Psoas muscle (tissue), 8 donors: ENCODE results near the gene FLII. TPM values are rescaled to one million over a fixed set of nuclear protein-coding genes. Genes with fewer than 3 reads are reported as not detected.

Experiments
- ATAC-seq, 4 donors: fragments of 200-7000 bp; cut with Tn5 transposase; one replicate each; pipeline ENCODE4 v1.9.1; 2020; ENCODE audit warnings: moderate library complexity in 3 of 4, mild to moderate bottlenecking in 2 of 4
- DNase-seq, 2 donors: peaks; one replicate each; pipeline ENCODE4 v3.0.0-alpha.2; 2020
- H3K27ac ChIP-seq: fragments of 200-600 bp; one replicate; pipeline ENCODE4 v1.8.0; 2022
- H3K27me3 ChIP-seq, 3 donors: fragments of 200-600 bp in 1 of 3; one replicate each; pipeline versions ENCODE4 v1.6.1 to v1.8.0; 2013 to 2022; ENCODE audit warnings: low read length in 2 of 3, mild to moderate bottlenecking in 2 of 3, moderate library complexity in 1 of 3; ENCODE audit not compliant: insufficient read depth in 3 of 3
- H3K36me3 ChIP-seq, 2 donors: fragments of 200-600 bp in 1 of 2; one replicate each; pipeline versions ENCODE4 v1.6.1 to v1.8.0; 2013 to 2022; ENCODE audit warnings: low read depth in 1 of 2, mild to moderate bottlenecking in 1 of 2, moderate library complexity in 1 of 2; ENCODE audit not compliant: insufficient read depth in 1 of 2
- H3K4me1 ChIP-seq: fragments of 200-600 bp; one replicate; pipeline ENCODE4 v1.8.0; 2022
- H3K4me3 ChIP-seq: fragments of 200-600 bp; one replicate; pipeline ENCODE4 v1.8.0; 2022; ENCODE audit warnings: mild to moderate bottlenecking
- H3K9me3 ChIP-seq: fragments of 200-600 bp; one replicate; pipeline ENCODE4 v1.8.0; 2022
- CTCF ChIP-seq: fragments of 200-600 bp; IDR thresholded peaks from one replicate; pipeline ENCODE4 v1.8.0; 2022; ENCODE audit warnings: antibody characterized with exemption
- WGBS, 3 donors: extraction: QIAGEN DNeasy Blood & Tissue Kit; methylation state at CpG; one replicate each; pipeline versions ENCODE4 v1.1.6 to v1.1.7; 2013; 5-methylcytosine and 5-hydroxymethylcytosine counted together
- intact Hi-C, 2 donors: fragments of 100-400 bp; cut with DNase I; formaldehyde crosslinking; loops; one replicate each; pipeline versions ENCODE4 v1.11.0 to v1.14.2; 2022
- polyA plus RNA-seq, 3 donors: library from polyadenylated mRNA; stranded (reverse); fragments of 200-250 nt; gene quantifications; one replicate each; pipeline ENCODE4 v1.2.3, GENCODE V29; 2013
- total RNA-seq, 4 donors: library from RNA; stranded (reverse); fragmentation: NEBNext Ultra II Directional in 2 of 4; extraction: Animal tissue kit (Norgen Biotek cat#: 25700) in 2 of 4; gene quantifications; one replicate each; pipeline versions ENCODE4 v1.2.1 to v1.2.4, GENCODE V29; 2021 to 2023
- donor health status: healthy with polysubstance abuse.
- donor health status: DM: no; HTN: no; CAD: no; lungs with moderate emphysema.
- donor health status: Bipolar disorder and iron deficiency.
- donor health status: healthy.
- donor health status: DM: yes; HTN: yes; CAD: no.
- donor health status: DM: no; HTN: no; CAD: no.
- donor health status: DM: no; HTN: no; CAD: no.
- donor health status: DM: yes; HTN: yes; CAD: no.

FLII gene
- total and polyA plus RNA-seq, 7 donors = 379 to 816 (median 517) TPM

DNA sequence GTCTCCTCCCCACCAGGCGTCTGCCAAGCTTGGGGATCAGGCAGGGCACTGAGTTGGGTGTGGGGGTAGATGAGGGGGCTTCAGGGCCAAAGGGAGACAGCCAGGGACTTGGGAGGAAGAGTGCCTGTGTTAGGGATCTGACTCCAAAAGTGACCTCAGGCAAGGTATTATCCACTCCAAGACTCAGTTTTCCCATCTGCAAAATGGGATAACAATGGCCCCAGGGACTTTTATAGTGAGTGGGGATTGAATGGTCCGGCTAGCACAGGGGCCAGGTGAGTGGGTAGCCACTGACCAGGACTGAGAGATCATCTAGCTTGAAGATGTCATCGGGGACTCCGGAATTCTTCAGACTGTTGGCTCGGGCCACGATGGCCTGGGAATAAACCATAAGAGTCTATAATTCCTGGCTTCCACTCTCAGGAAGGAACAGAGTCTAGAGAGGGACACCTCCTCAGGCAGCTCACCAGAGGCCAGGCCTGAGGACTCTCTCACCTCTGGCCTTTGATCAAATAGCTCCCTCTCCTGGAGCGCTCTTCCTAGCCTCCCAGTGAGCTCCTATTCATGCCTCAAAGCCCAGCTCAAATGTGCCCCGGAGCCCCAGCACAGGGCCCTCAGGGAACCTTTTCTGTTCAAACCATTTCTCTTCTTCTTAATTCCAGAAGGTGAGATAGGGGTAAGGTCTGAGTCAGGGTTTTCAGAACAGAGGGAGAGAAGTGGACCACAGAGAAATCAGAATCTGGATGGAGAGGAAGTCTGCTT is 3.5 kb downstream of the FLII start:
- no peak for DNase-seq
- no peaks in the 10 kb centered on the region for H3K9me3 ChIP-seq
- H3K27me3 ChIP-seq = no peaks in the 10 kb centered on the region
- intact Hi-C loops = loop anchor here in 1 of 2 donors (5.0 kb wide), 1 partner anchor 62 kb away; the partner anchor contains the start of gene SMCR8
- peaks cover 34% of the 10 kb centered on the region for H3K4me1 ChIP-seq
- no peak for ATAC-seq
- H3K4me3 ChIP-seq = no peak overlapping the region
- H3K27ac ChIP-seq = peak overlapping the region; percentile 100
- WGBS, 3 donors = 86 to 91% (median 87%) methylated on average over 8 of the region's 8 CpGs
- H3K36me3 ChIP-seq = peaks cover 4 to 69% of the 10 kb centered on the region in 2 donors
- TF ChIP-seq CTCF = no peak

- ATAC-seq (no peak), DNase-seq (peak in 1 of 2 donors; percentile 40)
- H3K9me3 ChIP-seq = no peaks in the 10 kb centered on the region
- H3K4me1 ChIP-seq = peaks cover 26% of the 10 kb centered on the region
- H3K27me3 ChIP-seq = no peaks in the 10 kb centered on the region
- WGBS, 3 donors = 78 to 84% (median 83%) methylated on average over 22 to 27 of the region's 27 CpGs
- no peak overlapping the region for H3K27ac ChIP-seq
- H3K36me3 ChIP-seq = peaks cover 6 to 78% of the 10 kb centered on the region in 2 donors
- TF ChIP-seq CTCF = no peak
- no peak overlapping the region for H3K4me3 ChIP-seq
- intact Hi-C loops = no loop called here
Observed at GRCh38 chr17:18253947-18254821, 4.4 kb downstream of the FLII start.

DNA sequence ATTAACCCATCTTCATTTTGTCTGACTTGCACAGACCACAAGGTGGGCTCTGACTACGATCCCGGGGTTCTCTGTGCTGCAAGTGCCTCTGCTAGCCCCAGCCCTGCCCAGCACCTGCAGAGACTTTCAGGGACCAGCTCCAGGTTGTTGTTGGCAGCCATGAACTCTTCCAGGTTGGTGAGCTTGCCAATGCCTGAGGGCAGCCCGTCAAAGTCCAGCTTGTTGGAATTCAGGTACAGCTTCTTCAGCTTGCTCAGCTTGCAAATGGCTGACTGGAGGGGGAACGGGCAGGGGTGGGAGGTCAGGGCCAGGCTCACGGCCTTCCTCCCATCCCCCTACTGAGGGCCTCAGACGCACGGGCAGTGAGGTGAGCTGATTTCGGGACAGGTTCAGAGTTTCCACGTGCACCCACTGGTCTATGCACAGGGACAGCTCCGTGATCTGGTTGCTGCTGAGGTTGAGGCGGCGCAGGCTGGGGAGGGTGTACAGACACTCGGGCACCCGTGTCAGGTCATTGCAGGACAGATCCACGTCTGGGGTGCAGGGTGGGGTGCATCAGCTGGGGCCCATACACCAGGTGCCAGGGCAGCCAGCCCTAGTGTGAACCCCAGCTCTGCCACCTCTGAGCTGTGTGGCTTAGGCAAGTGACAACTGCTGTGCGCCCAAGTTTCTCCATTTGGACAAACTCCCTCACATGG is 5.2 kb downstream of the FLII start:
- DNase-seq = no peak
- Histone ChIP-seq H3K36me3 (peaks cover 10 to 86% of the 10 kb centered on the region in 2 donors), H3K4me3 (no peak overlapping the region), H3K27ac (no peak overlapping the region), H3K27me3 (no peaks in the 10 kb centered on the region), H3K9me3 (no peaks in the 10 kb centered on the region), H3K4me1 (peaks cover 23% of the 10 kb centered on the region)
- TF ChIP-seq CTCF = no peak
- no peak for ATAC-seq
- intact Hi-C loops = no loop called here
- WGBS, 3 donors = 76 to 86% (median 79%) methylated on average over 16 of the region's 16 CpGs

- no peak overlapping the region for H3K4me3 ChIP-seq
- H3K36me3 ChIP-seq = peaks cover 12 to 98% of the 10 kb centered on the region in 2 donors
- H3K4me1 ChIP-seq = peaks cover 19% of the 10 kb centered on the region
- WGBS, 3 donors = 84 to 89% (median 86%) methylated on average over 5 of the region's 5 CpGs
- no peaks in the 10 kb centered on the region for H3K27me3 ChIP-seq
- no peak for TF ChIP-seq CTCF
- no peaks in the 10 kb centered on the region for H3K9me3 ChIP-seq
- intact Hi-C loops = no loop called here
- DNase-seq (no peak), ATAC-seq (no peak)
- H3K27ac ChIP-seq = no peak overlapping the region
Observed at GRCh38 chr17:18252160-18252559, 6.4 kb downstream of the FLII start.
